IMR-90 (cell line): ENCODE data around the gene ST3GAL4. TPM values are rescaled to one million over a fixed set of nuclear protein-coding genes. Genes with fewer than 3 reads are reported as not detected.

Experiments
- ATAC-seq: fragments of 200-7000 bp; cut with Tn5 transposase; 2 replicates; pipeline ENCODE4 v1.9.1; 2020; ENCODE audit warnings: low read depth, mild to moderate bottlenecking, moderate library complexity
- BruUV-seq: library from RNA; stranded (reverse); fragments of 400-500 nt; replicated peaks from 2 replicates; lab custom pipeline; 2021; lab: Mats Ljungman, UMichigan
- CTCF ChIA-PET: fragments of 300-600 bp; formaldehyde crosslinking; extraction: SDS; loops from one replicate; lab custom pipeline; 2021; ENCODE audit warnings: antibody characterized with exemption; lab: Yijun Ruan, JAX
- POLR2A ChIA-PET: fragments of 300-600 bp; sonication (Branson Sonifier 250); formaldehyde crosslinking; loops from one replicate; lab custom pipeline; 2022; ENCODE audit warnings: antibody characterized with exemption; ENCODE audit not compliant: unreplicated experiment; lab: Charles Lee
- DNase-seq: peaks from one replicate; pipeline ENCODE4 v3.0.0; 2013
- H2AFZ ChIP-seq: replicated peaks from 2 replicates; pipeline ENCODE3; 2013; ENCODE audit warnings: low read length, mild to moderate bottlenecking; ENCODE audit not compliant: poor library complexity
- H2AK5ac ChIP-seq: 2 replicates; pipeline ENCODE4 v1.6.1; 2013; ENCODE audit warnings: low read depth, low read length, inconsistent platforms
- H2AK9ac ChIP-seq: replicated peaks from 2 replicates; pipeline ENCODE3; 2013; ENCODE audit warnings: mild to moderate bottlenecking, low read depth, low read length, moderate library complexity; ENCODE audit not compliant: poor library complexity
- H2BK120ac ChIP-seq: 2 replicates; pipeline ENCODE4 v1.6.1; 2013; ENCODE audit warnings: low read depth, low read length, inconsistent platforms
- H2BK15ac ChIP-seq: 3 replicates; pipeline ENCODE4 v1.6.1; 2013; ENCODE audit warnings: low read depth, low read length, inconsistent platforms
- H2BK20ac ChIP-seq: 2 replicates; pipeline ENCODE4 v1.6.1; 2013; ENCODE audit warnings: low read depth, mild to moderate bottlenecking, inconsistent platforms, low read length, moderate library complexity
- H2BK5ac ChIP-seq: 2 replicates; pipeline ENCODE4 v1.6.1; 2013; ENCODE audit warnings: mild to moderate bottlenecking, low read depth, low read length, inconsistent platforms; ENCODE audit not compliant: poor library complexity, severe bottlenecking
- H3K14ac ChIP-seq: replicated peaks from 2 replicates; pipeline ENCODE4 v1.6.1; 2013; ENCODE audit warnings: low read depth, low read length, inconsistent platforms
- H3K18ac ChIP-seq: 2 replicates; pipeline ENCODE4 v1.6.1; 2013; ENCODE audit warnings: low read depth, low read length, control low read depth
- H3K23ac ChIP-seq: 2 replicates; pipeline ENCODE4 v1.6.1; 2013; ENCODE audit warnings: low read depth, low read length, inconsistent platforms
- H3K27ac ChIP-seq: 2 replicates; pipeline ENCODE4 v1.5.1; 2013; ENCODE audit warnings: mild to moderate bottlenecking, control low read depth, low read length; ENCODE audit not compliant: insufficient read depth
- H3K27me3 ChIP-seq: 2 replicates; pipeline ENCODE4 v1.6.1; 2013; ENCODE audit warnings: low read length; ENCODE audit not compliant: control insufficient read depth, insufficient read depth
- H3K36me3 ChIP-seq: 2 replicates; pipeline ENCODE4 v1.6.1; 2013; ENCODE audit warnings: low read length, mixed read lengths; ENCODE audit not compliant: control insufficient read depth, insufficient read depth
- H3K4ac ChIP-seq: 2 replicates; pipeline ENCODE4 v1.6.1; 2013; ENCODE audit warnings: low read depth, low read length, inconsistent platforms
- H3K4me1 ChIP-seq: 2 replicates; pipeline ENCODE4 v1.6.1; 2013; ENCODE audit warnings: low read length, mixed read lengths; ENCODE audit not compliant: control insufficient read depth, insufficient read depth
- H3K4me2 ChIP-seq: 2 replicates; pipeline ENCODE4 v1.6.1; 2013; ENCODE audit warnings: low read depth, mild to moderate bottlenecking, control low read depth, low read length, moderate library complexity
- H3K4me3 ChIP-seq: 2 replicates; pipeline ENCODE4 v1.5.1; 2013; ENCODE audit warnings: low read depth, mild to moderate bottlenecking, control low read depth, low read length, moderate library complexity; ENCODE audit not compliant: insufficient read depth
- H3K56ac ChIP-seq: 2 replicates; pipeline ENCODE4 v1.6.1; 2013; ENCODE audit warnings: low read length, inconsistent platforms; ENCODE audit not compliant: insufficient read depth; ENCODE audit errors: extremely low read depth
- H3K79me1 ChIP-seq, 2 experiments: 2 replicates each; pipeline ENCODE4 v1.6.1; 2013; ENCODE audit warnings: low read length in 2 of 2, inconsistent platforms in 1 of 2, low read depth in 1 of 2
- H3K9ac ChIP-seq: 2 replicates; pipeline ENCODE4 v1.6.1; 2013; ENCODE audit warnings: low read depth, low read length, control low read depth
- H3K9me1 ChIP-seq: 2 replicates; pipeline ENCODE4 v1.6.1; 2013; ENCODE audit warnings: low read length, inconsistent platforms; ENCODE audit not compliant: insufficient read depth
- H3K9me3 ChIP-seq: 2 replicates; pipeline ENCODE4 v1.6.1; 2013; ENCODE audit warnings: low read length; ENCODE audit not compliant: control insufficient read depth, insufficient read depth
- H4K20me1 ChIP-seq: 2 replicates; pipeline ENCODE4 v1.6.1; 2013; ENCODE audit warnings: low read length, inconsistent platforms; ENCODE audit not compliant: insufficient read depth
- H4K5ac ChIP-seq: 2 replicates; pipeline ENCODE4 v1.6.1; 2013; ENCODE audit warnings: mild to moderate bottlenecking, low read depth, low read length, control low read depth
- H4K8ac ChIP-seq, 2 experiments: 2 replicates each; pipeline ENCODE4 v1.6.1; 2013; ENCODE audit warnings: low read depth in 2 of 2, low read length in 2 of 2, control low read depth in 1 of 2, inconsistent platforms in 1 of 2
- H4K91ac ChIP-seq: 2 replicates; pipeline ENCODE4 v1.6.1; 2013; ENCODE audit warnings: low read depth, low read length, inconsistent platforms; ENCODE audit not compliant: insufficient read depth
- BHLHE40 ChIP-seq: fragments of 150-350 bp; IDR thresholded peaks from 2 replicates; pipeline ENCODE4 v1.6.1; 2016; ENCODE audit warnings: mild to moderate bottlenecking, low read depth, low read length
- CEBPB ChIP-seq: IDR thresholded peaks from 2 replicates; pipeline ENCODE4 v1.6.1; 2012; ENCODE audit warnings: low read depth, low read length, improper control_type of control experiment
- FOS ChIP-seq: fragments of 150-350 bp; IDR thresholded peaks from 2 replicates; pipeline ENCODE4 v1.6.1; 2016; ENCODE audit warnings: low read depth, low read length
- MAZ ChIP-seq: IDR thresholded peaks from 2 replicates; pipeline ENCODE4 v1.6.1; 2012; ENCODE audit warnings: low read depth, mild to moderate bottlenecking, low read length, improper control_type of control experiment, moderate library complexity, borderline replicate concordance
- MXI1 ChIP-seq: IDR thresholded peaks from 2 replicates; pipeline ENCODE4 v1.6.1; 2012; ENCODE audit warnings: low read depth, mild to moderate bottlenecking, low read length, moderate library complexity, borderline replicate concordance
- POLR2A ChIP-seq: IDR thresholded peaks from 2 replicates; pipeline ENCODE4 v1.6.1; 2012; ENCODE audit warnings: mild to moderate bottlenecking, low read depth, low read length
- RAD21 ChIP-seq: IDR thresholded peaks from 2 replicates; pipeline ENCODE4 v1.6.1; 2012; ENCODE audit warnings: low read length, improper control_type of control experiment
- RFX5 ChIP-seq: IDR thresholded peaks from 2 replicates; pipeline ENCODE4 v1.8.0; 2012; ENCODE audit warnings: low read depth, mild to moderate bottlenecking, low read length, moderate library complexity
- SMC3 ChIP-seq: fragments of 150-350 bp; IDR thresholded peaks from 2 replicates; pipeline ENCODE4 v1.6.1; 2016; ENCODE audit warnings: low read depth, mild to moderate bottlenecking, antibody characterized with exemption, low read length, moderate library complexity
- WGBS, 2 experiments: methylation state at CpG; one replicate each; pipeline versions ENCODE4 v1.1.5 to v1.1.7; 2013; ENCODE audit warnings: missing lambda C conversion rate in 2 of 2; ENCODE audit not compliant: insufficient read length in 1 of 2; ENCODE audit errors: extremely low coverage in 2 of 2; 5-methylcytosine and 5-hydroxymethylcytosine counted together
- dilution Hi-C: fragments of 300-500 bp; cut with HindIII; formaldehyde crosslinking; loops from one replicate; pipeline ENCODE4 v1.14.3; 2018; ENCODE audit warnings: low sequenced_read_pairs; ENCODE audit not compliant: unreplicated experiment
- in situ Hi-C: fragments of 300-500 bp; cut with MboI; formaldehyde crosslinking; loops from 3 replicates; pipeline ENCODE4 v1.14.3; 2019; ENCODE audit warnings: low sequenced_read_pairs, inconsistent platforms, mixed read lengths
- intact Hi-C: fragments of 100-400 bp; cut with micrococcal nuclease; formaldehyde crosslinking; loops from 2 replicates; pipeline ENCODE4 v1.10.0; 2022
- polyA plus RNA-seq, 3 experiments: library from polyadenylated mRNA; depleted of rRNA; stranded (reverse); fragments of >200 nt; gene quantifications; 2 replicates each; pipeline ENCODE4 v1.2.3, GENCODE V29; 2012; ENCODE audit warnings: low replicate concordance in 1 of 3
- total RNA-seq: library from RNA; depleted of rRNA; stranded (reverse); fragments of >200 nt; gene quantifications from 2 replicates; pipeline ENCODE4 v1.2.3, GENCODE V29; 2012

Gene ST3GAL4
- total and polyA plus RNA-seq, 2 of the 4 experiments (the other 2 are of a cell fraction) = 17.0 to 19.7 TPM

DNA sequence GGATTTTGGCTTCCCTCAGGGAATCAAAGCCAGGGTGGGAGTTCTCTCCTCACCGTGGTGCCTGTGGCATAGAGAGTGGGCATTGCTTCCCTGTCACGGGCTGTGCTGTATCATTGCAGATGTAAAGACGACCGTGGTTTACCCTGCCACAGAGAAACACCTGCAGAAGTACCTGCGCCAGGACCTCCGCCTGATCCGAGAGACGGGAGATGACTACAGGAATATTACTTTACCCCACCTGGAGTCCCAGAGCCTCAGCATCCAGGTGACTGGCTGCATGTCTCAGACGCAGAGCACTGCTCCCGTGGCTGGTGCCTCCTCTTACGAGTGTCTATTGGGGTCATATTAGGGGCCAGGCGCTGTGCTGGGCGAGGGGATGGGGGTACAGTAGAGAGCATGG, 24.2 kb upstream of the ST3GAL4 start:
- Histone ChIP-seq H3K18ac (no peak overlapping the region), H3K4ac (no peak overlapping the region), H2BK120ac (no peak overlapping the region), H3K27me3 (no peaks in the 10 kb centered on the region), H3K4me2 (no peak overlapping the region), H3K36me3 (no peaks in the 10 kb centered on the region), H2AK5ac (no peak overlapping the region), H2BK15ac (no peak overlapping the region), H2BK5ac (no peak overlapping the region), H3K56ac (no peak overlapping the region), H3K23ac (no peak overlapping the region), H4K20me1 (peaks cover 4% of the 10 kb centered on the region; the same call in 1 of the 2 replicates), H3K14ac (no peak overlapping the region), H2AK9ac (no peak overlapping the region), H3K9me3 (no peaks in the 10 kb centered on the region), H3K27ac (no peak overlapping the region), H4K8ac (no peak overlapping the region), H3K4me3 (no peak overlapping the region), H2AFZ (no peak overlapping the region), H3K4me1 (peaks cover 11% of the 10 kb centered on the region), H4K91ac (no peak overlapping the region), H3K9me1 (peaks cover 21% of the 10 kb centered on the region), H3K9ac (no peak overlapping the region), H3K79me1 (peaks cover 0 to 11% of the 10 kb centered on the region in 2 experiments; a peak in 2 of 4 replicates), H2BK20ac (no peak overlapping the region), H4K5ac (no peak overlapping the region)
- no peak for TF ChIP-seq RAD21
- no peak for TF ChIP-seq FOS
- TF ChIP-seq MAZ = no peak
- no peak for TF ChIP-seq CEBPB
- no peak for TF ChIP-seq BHLHE40
- no peak for TF ChIP-seq MXI1
- TF ChIP-seq SMC3 = no peak
- TF ChIP-seq RFX5 = no peak
- TF ChIP-seq POLR2A = no peak
- CTCF ChIA-PET = no interaction called here
- BruUV-seq = no TSS peak
- in situ Hi-C loops = no loop called here
- WGBS, 2 experiments = 100% methylated on average over 1 of the region's 13 CpGs; no CpG with 5 or more reads in 1 of the 2 experiments
- DNase-seq = no peak
- no peak for ATAC-seq
- dilution Hi-C loops = no loop called here
- intact Hi-C loops = no loop called here
- POLR2A ChIA-PET = interaction anchor here (1.1 kb wide), 1 partner anchor 13 kb away, joined by 4 read pairs; no protein-coding TSS in a partner anchor
